MG63 (cell line): ENCODE measurements around the gene UBE2O. TPM values are rescaled to one million over a fixed set of nuclear protein-coding genes. Genes with fewer than 3 reads are reported as not detected.

Experiments used
- DNase-seq: peaks from one replicate; pipeline ENCODE4 v3.0.0-alpha.2; 2020
- H3K27me3 ChIP-seq: fragments of 250-450 bp; sonication (Bioruptor Pico); 2 replicates; pipeline ENCODE4 v1.5.1; 2020; ENCODE audit warnings: mild to moderate bottlenecking, moderate library complexity
- H3K36me3 ChIP-seq: fragments of 250-450 bp; sonication (Bioruptor Pico); 2 replicates; pipeline ENCODE4 v1.5.1; 2020; ENCODE audit warnings: mild to moderate bottlenecking, moderate library complexity
- H3K4me3 ChIP-seq: fragments of 250-450 bp; sonication (Bioruptor Pico); 2 replicates; pipeline ENCODE4 v1.5.1; 2020; ENCODE audit warnings: mild to moderate bottlenecking, moderate library complexity
- H3K9me3 ChIP-seq: fragments of 250-450 bp; sonication (Bioruptor Pico); 2 replicates; pipeline ENCODE4 v1.5.1; 2020; ENCODE audit warnings: mild to moderate bottlenecking, moderate library complexity
- total RNA-seq: library from RNA; depleted of rRNA; stranded (reverse); fragments of >200 nt; shearing (Covaris generic); gene quantifications from 2 replicates; pipeline ENCODE4 v1.2.3, GENCODE V29; 2014; ENCODE audit warnings: low replicate concordance

Gene UBE2O
- total RNA-seq, 1 experiment from 2014 or later = 32.7 TPM

GRCh38 chr17:76381633-76382350 is 71.2 kb downstream of the UBE2O start:
- no peak for DNase-seq
- H3K4me3 ChIP-seq = no peak overlapping the region

DNA sequence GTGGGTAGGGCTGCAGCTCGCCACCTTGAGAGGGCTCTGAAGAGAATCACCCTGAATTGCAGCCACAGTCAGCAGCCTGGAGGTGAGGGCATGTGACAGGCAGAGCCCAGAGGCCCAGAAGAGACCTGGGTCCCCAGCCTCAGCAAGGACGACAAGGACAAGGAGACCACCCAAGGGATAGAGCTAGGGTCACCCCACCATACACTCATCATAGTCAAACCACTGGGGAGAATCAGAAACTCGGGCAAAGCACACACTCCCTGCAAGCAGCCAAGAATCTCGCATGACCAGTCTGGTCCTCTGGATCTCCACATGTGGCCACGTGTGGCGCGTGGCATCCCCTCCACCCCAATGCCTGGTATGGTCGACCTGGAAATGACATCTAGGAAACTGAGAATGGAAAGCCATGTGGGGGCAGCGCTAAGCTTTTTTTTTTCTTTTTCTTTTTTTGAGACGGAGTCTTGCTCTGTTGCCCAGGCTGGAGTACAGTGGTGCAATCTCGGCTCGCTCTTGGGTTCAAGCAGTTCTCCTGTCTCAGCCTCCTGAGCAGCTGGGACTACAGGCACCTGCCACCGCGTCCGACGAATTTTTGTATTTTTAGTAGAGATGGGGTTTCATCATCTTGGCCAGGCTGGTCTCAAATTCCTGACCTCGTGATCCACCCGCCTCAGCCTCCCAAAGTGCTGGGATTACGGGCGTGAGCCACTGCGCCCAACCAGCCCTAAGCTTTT is 73.1 kb downstream of the UBE2O start:
- no peaks in the 10 kb centered on the region for H3K36me3 ChIP-seq
- no peaks in the 10 kb centered on the region for H3K9me3 ChIP-seq

More at GRCh38 chr17:76381633-76382350, 71.2 kb downstream of the UBE2O start:
- H3K27me3 ChIP-seq = no peaks in the 10 kb centered on the region
- H3K9me3 ChIP-seq = no peaks in the 10 kb centered on the region
- no peaks in the 10 kb centered on the region; the same call in 1 of the 2 replicates for H3K36me3 ChIP-seq

GRCh38 chr17:76379275-76379641 is 73.7 kb downstream of the UBE2O start:
- Histone ChIP-seq H3K9me3 (no peaks in the 10 kb centered on the region), H3K27me3 (no peaks in the 10 kb centered on the region), H3K36me3 (no peaks in the 10 kb centered on the region), H3K4me3 (no peak overlapping the region)
- DNase-seq = no peak

More for the DNA sequence above, 73.1 kb downstream of the UBE2O start:
- Histone ChIP-seq H3K27me3 (no peaks in the 10 kb centered on the region), H3K4me3 (no peak overlapping the region)
- DNase-seq = no peak

DNA sequence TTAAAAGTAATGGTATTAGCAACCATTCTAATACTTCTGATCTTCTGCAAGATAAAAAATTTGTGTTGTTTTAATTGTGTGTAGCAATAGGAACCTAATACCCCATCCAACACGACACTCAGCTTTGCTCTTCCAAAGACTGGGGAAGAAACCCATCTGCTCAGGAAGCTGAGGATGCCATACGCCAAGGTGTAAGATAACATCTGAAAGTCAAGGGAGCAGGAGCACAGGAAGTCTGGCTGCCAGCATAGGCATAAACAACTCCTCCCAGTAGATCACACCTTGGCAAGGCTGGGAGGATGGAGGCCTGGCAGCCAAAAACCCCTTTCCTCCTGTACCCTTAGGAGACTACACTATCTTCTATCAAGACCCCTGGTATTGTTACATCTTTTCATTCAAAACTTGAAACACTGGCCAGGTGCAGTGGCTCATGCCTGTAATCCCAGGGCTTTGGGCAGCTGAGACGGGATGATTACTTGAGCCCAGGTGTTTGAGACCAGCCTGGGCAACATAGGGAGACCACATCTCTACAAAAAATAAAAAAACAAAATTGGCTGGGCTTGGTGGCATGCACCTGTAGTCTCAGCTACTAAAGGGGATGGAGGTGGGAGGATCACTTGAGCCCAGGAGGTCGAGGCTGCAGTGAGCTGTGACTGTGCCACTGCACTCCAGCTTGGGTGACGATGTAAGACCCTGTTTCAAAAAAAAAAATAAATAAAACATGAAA is 74.2 kb downstream of the UBE2O start:
- H3K9me3 ChIP-seq = no peaks in the 10 kb centered on the region
- no peak for DNase-seq
- H3K36me3 ChIP-seq = no peaks in the 10 kb centered on the region
- H3K4me3 ChIP-seq = no peak overlapping the region
- no peaks in the 10 kb centered on the region for H3K27me3 ChIP-seq

- no peak for DNase-seq
- Histone ChIP-seq H3K4me3 (no peak overlapping the region), H3K36me3 (no peaks in the 10 kb centered on the region), H3K27me3 (no peaks in the 10 kb centered on the region), H3K9me3 (no peaks in the 10 kb centered on the region)
Measured at GRCh38 chr17:76376318-76377133, 76.4 kb downstream of the UBE2O start.

GRCh38 chr17:76371656-76372628 is 81.0 kb downstream of the UBE2O start:
- H3K36me3 ChIP-seq = no peaks in the 10 kb centered on the region; the same call in 1 of the 2 replicates
- no peaks in the 10 kb centered on the region for H3K9me3 ChIP-seq
- H3K4me3 ChIP-seq = no peak overlapping the region
- peak; percentile 71 for DNase-seq
- no peaks in the 10 kb centered on the region for H3K27me3 ChIP-seq

DNA sequence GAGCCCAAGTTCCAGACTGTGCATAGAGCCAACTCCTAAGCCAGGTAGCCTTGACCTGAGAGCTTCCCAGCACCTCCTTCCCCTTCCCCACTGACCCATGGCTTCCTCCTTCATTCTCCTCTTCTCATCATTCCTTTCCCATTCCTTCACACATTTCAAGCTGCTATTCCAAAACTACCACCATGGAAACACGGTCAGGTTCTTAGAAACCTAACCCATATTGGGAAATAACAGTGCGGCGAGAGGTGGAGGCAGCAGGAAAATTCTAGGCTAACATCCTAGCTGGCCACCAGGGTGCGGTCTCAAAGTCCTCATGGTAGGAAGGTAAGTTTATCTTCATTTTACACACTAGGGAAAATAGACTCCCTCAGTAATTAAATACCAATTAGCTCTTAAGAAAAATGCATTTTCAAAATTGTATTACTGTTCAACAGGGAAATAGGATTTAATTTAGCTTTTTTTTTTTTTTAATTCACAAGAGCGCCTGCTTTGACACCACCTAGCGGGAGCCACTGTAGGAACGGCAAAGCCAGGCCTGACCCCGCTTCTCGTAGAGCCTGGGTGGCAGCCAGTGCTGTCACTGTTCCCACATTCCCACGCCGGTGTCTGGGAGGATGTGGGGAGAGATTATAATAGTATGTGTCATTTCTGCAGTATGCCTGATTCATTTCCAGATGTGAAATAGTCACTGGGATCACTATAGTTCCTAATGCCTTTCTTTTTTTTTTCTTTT is 82.5 kb downstream of the UBE2O start:
- H3K9me3 ChIP-seq = no peaks in the 10 kb centered on the region
- peak; percentile 95 for DNase-seq
- no peaks in the 10 kb centered on the region; the same call in 1 of the 2 replicates for H3K36me3 ChIP-seq
- no peaks in the 10 kb centered on the region for H3K27me3 ChIP-seq
- no peak overlapping the region for H3K4me3 ChIP-seq

DNA sequence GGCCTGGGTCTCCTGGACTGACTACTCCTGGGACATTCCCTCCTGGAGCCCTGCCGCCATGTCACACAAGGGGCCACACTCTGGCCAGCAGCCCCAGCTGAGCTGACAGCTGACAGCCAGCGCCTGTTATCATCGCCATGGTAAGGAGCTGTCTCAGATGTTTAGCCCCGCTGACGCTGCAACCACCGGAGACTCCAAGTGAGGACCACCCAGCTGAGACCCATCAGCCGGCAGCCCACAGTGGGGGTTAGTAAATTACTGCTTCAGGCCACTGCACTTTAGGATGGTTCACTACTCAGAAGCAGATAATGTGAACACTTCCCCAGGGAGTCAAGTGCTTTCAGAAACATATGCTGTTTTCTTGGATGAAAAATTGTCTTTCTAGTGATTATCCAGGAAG is 83.1 kb downstream of the UBE2O start:
- Histone ChIP-seq H3K36me3 (no peaks in the 10 kb centered on the region; the same call in 1 of the 2 replicates), H3K4me3 (no peak overlapping the region), H3K27me3 (no peaks in the 10 kb centered on the region), H3K9me3 (no peaks in the 10 kb centered on the region)
- no peak for DNase-seq

DNA sequence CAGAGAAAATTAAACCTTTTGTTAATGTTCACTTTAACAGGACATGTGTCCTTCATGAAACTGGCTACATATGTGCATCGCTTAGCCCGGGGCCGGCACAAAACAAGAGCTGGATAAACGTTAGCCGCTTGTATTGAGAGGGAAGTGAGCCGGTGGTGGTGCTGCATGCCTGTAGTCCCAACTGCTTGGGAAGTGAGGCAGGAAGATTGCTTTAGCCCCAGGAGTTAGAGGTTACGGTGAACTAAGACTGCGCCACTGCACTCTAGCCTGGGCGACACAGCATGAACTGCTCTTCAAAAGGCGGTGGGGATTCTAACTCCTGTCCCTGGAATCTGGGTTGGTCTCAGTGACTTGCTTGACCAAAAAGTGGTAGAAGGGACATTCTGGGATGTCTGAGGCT is 83.6 kb downstream of the UBE2O start:
- H3K27me3 ChIP-seq = no peaks in the 10 kb centered on the region
- H3K9me3 ChIP-seq = no peaks in the 10 kb centered on the region
- H3K4me3 ChIP-seq = no peak overlapping the region
- H3K36me3 ChIP-seq = no peaks in the 10 kb centered on the region; the same call in 1 of the 2 replicates
- no peak for DNase-seq

- Histone ChIP-seq H3K4me3 (no peak overlapping the region), H3K36me3 (no peaks in the 10 kb centered on the region; the same call in 1 of the 2 replicates), H3K27me3 (no peaks in the 10 kb centered on the region), H3K9me3 (no peaks in the 10 kb centered on the region)
- no peak for DNase-seq
Measured at GRCh38 chr17:76368545-76368944, 84.4 kb downstream of the UBE2O start.

DNA sequence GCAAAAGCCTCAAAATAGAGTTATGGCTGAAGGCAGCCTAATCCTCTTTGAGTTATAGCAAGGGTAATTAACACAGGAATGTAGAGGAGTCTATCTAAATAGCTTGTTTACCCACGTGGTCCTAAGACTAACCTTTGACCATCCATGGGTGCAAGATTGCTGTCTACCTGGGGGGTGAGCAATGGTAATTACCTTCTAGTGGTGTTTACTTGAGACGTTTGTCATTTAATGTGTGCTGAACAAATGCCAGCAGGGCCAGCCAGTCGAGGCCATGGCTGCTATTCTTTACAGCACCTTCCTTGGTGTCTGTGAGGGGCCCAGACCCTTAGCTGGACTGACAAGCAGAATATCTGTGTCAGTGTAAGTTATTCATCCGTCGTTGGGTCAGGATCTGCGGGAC is 85.3 kb downstream of the UBE2O start:
- H3K9me3 ChIP-seq = no peaks in the 10 kb centered on the region
- no peaks in the 10 kb centered on the region; the same call in 1 of the 2 replicates for H3K36me3 ChIP-seq
- no peak for DNase-seq
- no peaks in the 10 kb centered on the region for H3K27me3 ChIP-seq
- no peak overlapping the region for H3K4me3 ChIP-seq

- Histone ChIP-seq H3K36me3 (no peaks in the 10 kb centered on the region; the same call in 1 of the 2 replicates), H3K9me3 (no peaks in the 10 kb centered on the region), H3K27me3 (no peaks in the 10 kb centered on the region), H3K4me3 (no peak overlapping the region)
- no peak for DNase-seq
Measured at GRCh38 chr17:76366247-76366646, 86.7 kb downstream of the UBE2O start.

DNA sequence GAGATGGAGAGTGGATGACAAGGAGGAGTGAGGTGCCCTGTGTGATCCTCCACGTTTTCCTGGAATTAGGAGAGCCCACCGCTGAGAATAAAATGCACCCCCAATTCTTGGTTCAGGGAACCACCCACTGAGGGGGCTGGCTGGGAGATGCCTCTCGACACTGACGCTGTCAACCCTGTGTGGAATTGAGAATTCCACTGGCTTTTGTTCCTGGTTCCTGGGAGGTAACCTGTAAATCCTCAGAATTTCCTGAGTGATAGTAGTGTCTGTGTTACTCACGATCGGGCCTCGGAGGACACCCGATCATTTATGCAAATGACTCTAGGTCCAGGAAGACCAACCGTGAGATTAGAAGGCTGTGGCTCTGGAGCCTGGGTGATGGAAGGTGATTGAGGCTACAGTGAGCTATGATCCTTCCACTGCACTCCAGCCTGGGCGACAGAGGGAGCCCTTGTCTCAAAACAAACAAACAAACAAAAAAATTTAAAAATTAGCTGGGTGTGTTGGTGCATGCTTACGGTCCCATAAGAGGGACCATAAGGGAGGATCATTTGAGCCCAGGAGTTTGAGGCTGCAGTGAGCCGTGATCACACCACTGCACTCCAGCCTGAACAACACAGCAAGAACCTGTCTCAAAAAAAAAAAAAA is 87.6 kb downstream of the UBE2O start:
- no peak for DNase-seq
- Histone ChIP-seq H3K9me3 (no peaks in the 10 kb centered on the region), H3K4me3 (no peak overlapping the region), H3K27me3 (no peaks in the 10 kb centered on the region), H3K36me3 (no peaks in the 10 kb centered on the region; the same call in 1 of the 2 replicates)

DNA sequence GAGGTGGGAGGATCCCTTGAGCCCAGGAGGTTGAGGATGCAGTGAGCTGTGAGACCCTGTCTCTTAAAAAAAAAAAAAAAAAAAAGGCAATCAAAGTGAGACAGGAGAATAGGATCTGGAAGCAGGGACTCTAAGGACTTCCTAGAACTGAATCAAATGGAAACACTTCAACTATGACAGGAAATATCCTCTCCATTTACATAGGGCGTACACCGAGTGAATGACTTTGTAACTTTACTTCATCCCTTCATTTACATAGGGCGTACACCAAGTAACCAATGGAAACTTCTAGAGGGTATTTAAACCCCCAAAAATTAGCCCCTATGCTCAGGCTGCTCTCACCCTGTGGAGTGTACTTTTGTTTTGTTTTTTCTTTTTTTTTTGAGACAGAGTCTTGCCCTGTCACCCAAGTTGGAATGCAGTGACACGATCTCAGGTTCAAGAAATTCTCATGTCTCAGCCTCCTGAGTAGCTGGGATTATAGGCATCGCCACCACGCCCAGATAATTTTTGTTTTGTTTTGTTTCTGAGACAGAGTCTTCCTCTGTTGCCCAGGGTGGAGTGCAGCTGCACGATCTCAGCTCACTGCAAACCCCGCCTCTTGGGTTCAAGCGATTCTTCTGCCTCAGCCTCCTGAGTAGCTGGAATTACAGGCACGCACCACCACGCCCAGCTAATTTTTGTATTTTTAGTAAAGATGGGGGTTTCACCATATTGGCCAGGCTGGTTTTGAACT is 89.7 kb downstream of the UBE2O start:
- Histone ChIP-seq H3K27me3 (no peaks in the 10 kb centered on the region), H3K36me3 (no peaks in the 10 kb centered on the region), H3K4me3 (no peak overlapping the region), H3K9me3 (no peaks in the 10 kb centered on the region)
- no peak for DNase-seq
